Pulmonary artery endothelial cell (primary cell): ENCODE results near the gene PLSCR1. TPM values are rescaled to one million over a fixed set of nuclear protein-coding genes. Genes with fewer than 3 reads are reported as not detected.
"Not testable (repeated sequence)": the region's sequence is repeated elsewhere in the genome, so short reads cannot be mapped to it uniquely, and the experiment has no call there.

ENCODE experiments used
- DNase-seq: peaks from one replicate; pipeline ENCODE4 v3.0.0-alpha.2; 2011; ENCODE audit warnings: low read depth, low spot score
- total RNA-seq: library from RNA; depleted of rRNA; stranded (reverse); fragments of >200 nt; gene quantifications from 2 replicates; pipeline ENCODE4 v1.2.3, GENCODE V29; 2014

PLSCR1 gene
- total RNA-seq, 1 donor from 2014 or later = 51.4 TPM

DNA sequence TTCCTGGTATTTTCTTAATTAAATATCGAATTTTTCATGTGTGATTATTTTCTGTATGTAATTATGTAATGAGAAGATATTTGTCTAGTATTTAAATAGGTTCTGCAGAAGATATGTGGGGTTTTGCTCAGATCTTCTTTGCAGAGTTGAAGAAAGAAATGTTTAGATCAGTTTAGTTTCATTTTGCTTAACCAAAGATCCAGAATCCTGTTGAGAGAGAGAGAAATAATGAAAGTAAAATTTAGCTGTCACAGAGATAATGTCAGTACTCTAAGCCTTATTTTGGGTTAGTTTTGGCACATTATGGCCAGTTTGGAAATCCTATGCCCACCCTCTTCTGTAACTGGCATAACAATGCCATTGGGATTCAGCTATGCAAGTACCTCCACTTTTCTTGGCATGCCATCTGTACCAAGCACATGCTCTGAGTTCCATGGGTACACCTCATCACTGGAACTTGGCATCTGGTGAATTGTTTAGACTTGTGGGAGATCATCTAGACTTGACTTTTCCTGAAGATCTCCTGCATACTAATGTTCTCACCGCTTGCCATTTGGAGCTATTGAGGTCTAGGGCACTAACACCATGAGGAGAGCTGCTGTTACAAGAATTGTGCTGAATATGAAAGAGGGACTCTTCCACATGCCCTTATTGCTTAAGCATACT lies 30.9 kb downstream of the PLSCR1 start:
- no peak for DNase-seq

DNA sequence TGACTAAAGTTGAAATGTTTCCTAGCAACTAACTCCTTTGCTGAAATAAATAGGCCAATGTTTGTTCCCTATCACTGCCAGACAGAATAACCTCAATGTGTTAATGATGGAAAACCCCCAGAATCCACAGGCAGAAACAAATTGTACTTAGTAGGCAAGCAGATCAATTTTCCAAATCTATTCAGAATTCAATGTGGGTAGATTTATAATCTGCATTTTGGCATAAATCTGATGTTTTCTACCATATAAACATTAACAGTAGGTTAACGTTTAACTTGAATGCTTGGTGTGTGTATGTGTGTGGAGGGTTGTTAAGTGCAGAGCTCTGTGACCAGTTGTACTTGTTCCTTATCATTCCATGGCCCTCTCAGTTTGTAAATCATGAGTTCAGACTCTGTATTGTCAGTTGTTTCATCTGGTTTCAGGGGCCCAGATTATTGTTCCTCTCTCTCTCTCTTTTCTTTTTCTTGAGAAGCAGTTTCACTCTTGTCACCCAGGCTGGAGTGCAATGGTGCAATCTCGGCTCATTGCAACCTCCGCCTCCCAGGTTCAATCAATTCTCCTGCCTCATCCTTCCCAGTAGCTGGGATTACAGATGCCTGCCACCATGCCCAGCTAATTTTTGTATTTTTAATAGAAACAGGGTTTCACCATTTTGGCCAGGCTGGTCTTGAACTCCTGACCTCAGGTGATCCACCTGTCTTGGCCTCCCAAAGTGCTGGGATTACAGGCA lies 32.8 kb downstream of the PLSCR1 start:
- DNase-seq = no peak

- DNase-seq = no peak
Observed at GRCh38 chr3:146507331-146508120, 36.9 kb downstream of the PLSCR1 start.

DNA sequence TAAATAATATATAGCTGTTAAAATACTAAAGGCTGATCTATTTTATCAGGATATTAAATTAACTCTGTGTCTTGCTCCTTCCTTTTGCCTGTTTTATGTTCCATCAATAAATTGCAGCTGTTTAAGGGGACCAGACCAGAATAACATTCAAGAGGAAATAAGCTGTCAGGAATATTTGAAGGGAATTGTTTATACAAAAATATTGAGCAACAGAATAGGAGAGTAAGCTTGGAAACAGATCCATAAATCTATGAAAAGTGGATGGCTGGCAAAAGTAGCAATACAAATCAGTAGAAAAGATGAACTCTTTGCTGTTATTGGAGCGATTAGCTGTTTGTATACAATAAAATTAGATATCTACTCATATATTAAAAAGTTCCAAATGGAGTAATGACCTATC lies 38.9 kb downstream of the PLSCR1 start:
- DNase-seq = no peak

DNA sequence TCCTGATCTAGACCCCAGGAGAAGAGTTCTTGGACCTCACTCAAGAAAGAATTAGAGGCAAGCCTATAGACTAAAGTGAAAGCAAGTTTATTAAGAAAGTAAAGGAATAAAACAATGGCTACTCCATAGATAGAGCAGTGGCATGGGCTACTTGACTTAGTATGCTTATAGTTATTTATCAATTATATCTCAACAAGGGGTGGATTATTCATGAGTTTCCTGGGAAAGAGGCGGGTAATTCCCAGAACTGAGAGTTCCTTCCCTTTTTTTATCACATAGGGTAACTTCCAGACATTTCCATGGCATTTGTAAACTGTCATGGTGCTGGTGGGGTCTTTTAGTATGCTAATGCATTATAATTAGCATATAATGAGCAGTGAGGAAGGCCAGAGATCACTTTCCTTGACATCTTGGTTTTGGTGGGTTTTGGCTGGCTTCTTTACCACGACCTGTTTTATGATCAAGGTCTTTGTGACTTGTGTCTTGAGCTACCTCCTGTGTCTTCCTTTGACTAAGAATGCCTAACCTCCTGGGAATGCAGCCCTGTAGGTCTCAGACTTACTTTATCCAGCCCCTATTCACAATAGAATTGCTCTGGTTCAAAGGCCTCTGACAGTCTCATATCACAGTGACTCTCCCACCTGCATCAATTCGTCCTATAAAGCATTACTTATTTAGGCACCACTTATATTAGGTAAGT lies 39.8 kb downstream of the PLSCR1 start:
- no peak for DNase-seq

- no peak for DNase-seq
Observed at GRCh38 chr3:146503461-146504202, 40.8 kb downstream of the PLSCR1 start.

- no peak for DNase-seq
Observed at GRCh38 chr3:146502887-146503460, 41.4 kb downstream of the PLSCR1 start.

DNA sequence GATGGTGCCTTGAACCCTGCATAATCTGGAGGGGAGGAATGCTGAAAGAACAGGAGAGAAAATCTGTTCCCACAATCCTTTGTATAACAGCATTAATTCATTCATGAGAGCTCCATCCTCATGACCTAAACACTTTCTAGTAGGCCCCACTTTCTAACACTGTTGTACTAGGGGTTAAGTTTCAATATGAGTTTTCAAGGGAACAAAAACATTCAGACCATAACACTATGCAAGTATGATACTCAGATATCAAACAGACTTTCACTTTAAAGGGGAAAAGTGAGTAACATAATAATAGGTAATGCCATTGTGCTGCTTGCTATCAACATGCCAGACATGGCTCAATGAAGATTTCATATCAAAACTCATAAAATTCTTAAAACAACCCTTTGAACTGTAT lies 42.7 kb downstream of the PLSCR1 start:
- DNase-seq = no peak

DNA sequence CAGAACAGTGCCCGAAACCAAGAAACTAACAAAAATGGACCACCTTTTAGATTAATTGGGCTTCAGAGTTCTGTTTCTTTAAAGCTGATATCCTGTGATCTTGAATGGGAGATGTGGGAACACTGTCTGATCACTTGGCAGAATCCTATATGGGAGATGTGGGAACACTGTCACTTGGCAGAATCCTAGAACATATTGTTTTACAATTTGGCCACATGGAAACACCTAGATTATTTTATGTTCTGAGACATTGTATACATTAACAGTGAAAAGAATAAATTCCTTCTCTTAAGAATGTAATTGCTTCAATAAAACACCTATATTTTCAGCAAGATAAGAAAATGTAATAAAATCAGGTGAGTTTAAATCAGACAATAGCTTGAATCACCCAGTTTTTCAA lies 44.7 kb downstream of the PLSCR1 start:
- no peak for DNase-seq

GRCh38 chr3:146498002-146498736 lies 46.2 kb downstream of the PLSCR1 start:
- DNase-seq = no peak

- DNase-seq = not testable (repeated sequence)
Observed at GRCh38 chr3:146497145-146497843, 47.1 kb downstream of the PLSCR1 start.

DNA sequence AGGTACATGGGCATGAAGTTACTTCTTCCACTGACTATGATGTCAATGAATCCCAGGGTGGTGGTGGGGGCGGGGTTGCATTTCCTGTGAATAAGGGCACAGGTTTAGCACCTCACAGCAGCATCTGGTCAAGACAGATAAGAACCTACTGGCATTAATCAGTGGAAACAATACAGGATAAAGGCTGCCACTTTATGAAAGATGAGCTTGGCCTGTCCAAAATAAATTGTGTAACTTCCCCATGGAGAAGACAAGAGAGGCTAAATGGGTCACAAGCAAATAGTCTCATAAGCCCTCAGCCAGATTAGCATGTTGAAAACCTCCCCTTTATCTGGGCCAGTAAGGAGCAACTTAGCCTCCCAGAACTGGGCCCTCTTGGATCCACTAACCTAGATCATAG lies 47.7 kb downstream of the PLSCR1 start:
- DNase-seq = no peak

DNA sequence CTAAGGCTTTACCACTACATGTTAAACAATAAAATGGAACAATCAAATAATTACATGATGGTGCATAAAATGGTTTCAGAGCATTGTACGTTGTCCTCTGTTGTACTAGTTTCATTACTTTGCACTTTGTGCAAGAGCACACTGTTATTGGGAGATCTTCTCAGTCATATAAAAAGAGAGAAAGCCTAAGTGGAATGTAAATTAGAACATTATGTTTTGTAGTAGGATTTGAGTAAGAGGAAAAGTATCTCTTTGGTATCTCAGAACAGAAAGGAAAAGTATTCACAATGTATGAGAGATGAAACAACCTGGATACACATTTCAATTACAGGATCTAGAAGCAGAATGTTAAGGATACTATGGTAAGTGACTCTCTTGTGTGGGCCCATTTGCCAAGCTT lies 48.2 kb downstream of the PLSCR1 start:
- DNase-seq = no peak

DNA sequence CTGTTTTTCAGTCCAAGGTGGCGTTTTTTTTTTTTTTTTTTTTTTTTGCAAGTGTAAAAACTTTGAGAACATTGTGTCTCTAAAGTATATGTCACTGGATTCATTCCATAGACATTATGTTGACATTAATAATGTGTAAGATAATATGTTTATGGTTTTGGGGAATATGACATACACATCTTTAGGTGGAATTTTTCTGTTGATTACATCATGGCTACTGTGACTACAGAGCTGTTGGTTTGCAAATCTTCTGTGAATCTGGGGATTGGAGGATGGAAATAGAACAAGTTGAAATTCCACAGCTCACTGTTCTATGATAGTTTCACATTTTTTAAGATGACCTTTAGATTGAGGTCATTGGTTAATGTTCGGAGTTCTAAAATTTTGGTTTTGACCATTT lies 50.6 kb downstream of the PLSCR1 start:
- no peak for DNase-seq

- no peak for DNase-seq
Observed at GRCh38 chr3:146493221-146493620, 51.2 kb downstream of the PLSCR1 start.

DNA sequence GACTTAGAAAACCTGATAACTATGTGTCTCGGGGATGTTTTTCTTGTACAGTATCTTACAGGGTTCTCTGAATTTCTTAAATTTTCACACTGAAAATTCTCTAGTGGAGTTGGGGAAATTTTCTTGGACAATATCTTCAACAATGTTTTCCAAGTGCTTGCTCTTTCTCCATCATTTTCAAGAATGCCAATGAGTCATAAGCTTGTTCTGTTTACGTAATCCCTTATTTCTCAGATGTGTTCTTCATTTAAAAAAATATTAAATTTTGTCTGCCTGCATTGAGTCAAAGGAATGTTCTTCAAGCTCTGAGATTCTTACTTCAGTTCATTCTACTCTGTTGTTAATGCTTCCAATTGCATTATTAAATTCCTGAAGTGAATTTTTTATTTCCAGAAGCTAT lies 53.1 kb downstream of the PLSCR1 start:
- no peak for DNase-seq

DNA sequence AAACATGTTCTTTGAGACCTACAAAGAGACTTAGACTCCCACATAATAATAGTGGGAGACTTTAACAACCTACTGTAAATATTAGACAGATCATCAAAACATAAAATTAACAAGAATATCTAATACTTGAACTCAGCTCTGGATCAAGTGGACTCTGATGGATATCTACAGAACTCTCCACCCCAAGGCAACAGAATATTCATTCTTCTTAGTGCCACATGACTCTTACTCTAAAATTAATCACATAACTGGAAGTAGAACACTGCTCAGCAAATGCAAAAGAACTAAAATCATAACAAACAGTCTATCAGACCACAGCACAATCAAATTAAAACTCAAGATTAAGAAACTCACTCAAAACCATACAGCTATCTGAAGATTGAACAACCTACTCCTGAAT lies 59.1 kb downstream of the PLSCR1 start:
- DNase-seq = no peak

DNA sequence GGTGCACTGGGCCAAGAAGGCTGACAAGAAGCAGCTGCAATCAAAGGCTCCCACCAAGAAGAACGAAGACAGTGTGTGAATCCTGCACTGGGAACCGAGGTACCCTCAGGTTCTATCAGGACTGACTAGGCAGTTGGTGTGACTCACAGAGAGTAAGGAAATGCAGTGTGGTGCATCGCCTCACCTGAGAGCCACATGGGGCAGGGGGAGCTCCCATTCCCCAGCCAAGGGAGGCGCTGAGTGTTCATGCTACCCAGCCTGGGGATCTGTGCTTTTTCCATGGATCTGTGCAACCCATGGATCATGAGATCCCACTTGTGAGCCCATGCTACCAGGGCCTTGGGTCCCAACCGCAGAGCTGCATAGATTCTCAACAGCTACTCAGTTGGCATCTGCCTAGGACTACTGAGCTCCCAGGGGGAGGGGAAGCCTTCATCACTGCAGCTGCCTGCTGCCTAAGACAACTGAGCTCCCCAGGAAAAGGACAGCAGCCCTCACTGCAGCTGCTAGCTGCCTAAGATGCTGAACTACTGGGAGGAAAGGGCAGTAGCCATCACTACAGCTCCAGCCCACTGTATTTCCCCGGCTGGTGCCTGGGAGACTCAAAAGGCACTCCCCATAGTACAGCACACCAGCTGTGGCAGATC lies 68.2 kb downstream of the PLSCR1 start:
- no peak for DNase-seq

GRCh38 chr3:146474976-146475375 lies 69.4 kb downstream of the PLSCR1 start:
- not testable (repeated sequence) for DNase-seq
